Measurements from ENCODE around the gene SNRNP48.

GRCh38 chr6:7569082-7569481 is 20.9 kb upstream of the SNRNP48 start:
- TF ChIP-seq EZH2 (IDR thresholded peaks at IDR 0.05; ENCODE audit: insufficient read depth, low read length) (no peak), CTCF (IDR thresholded peaks at IDR 0.05; ENCODE audit: insufficient read depth, low read depth, low read length) (no peak)
